ENCODE results near the gene IRF5. TPM values are rescaled to one million over a fixed set of nuclear protein-coding genes. Genes with fewer than 3 reads are reported as not detected.
A peak's percentile ranks its signal among the peaks of the same experiment; 100 is the strongest.
"Not testable (repeated sequence)": the region's sequence is repeated elsewhere in the genome, so short reads cannot be mapped to it uniquely, and the experiment has no call there.

Gene IRF5
- total RNA-seq, 4 donors from 2014 or later = 12.2 to 20.5 (median 16.9) TPM

DNA sequence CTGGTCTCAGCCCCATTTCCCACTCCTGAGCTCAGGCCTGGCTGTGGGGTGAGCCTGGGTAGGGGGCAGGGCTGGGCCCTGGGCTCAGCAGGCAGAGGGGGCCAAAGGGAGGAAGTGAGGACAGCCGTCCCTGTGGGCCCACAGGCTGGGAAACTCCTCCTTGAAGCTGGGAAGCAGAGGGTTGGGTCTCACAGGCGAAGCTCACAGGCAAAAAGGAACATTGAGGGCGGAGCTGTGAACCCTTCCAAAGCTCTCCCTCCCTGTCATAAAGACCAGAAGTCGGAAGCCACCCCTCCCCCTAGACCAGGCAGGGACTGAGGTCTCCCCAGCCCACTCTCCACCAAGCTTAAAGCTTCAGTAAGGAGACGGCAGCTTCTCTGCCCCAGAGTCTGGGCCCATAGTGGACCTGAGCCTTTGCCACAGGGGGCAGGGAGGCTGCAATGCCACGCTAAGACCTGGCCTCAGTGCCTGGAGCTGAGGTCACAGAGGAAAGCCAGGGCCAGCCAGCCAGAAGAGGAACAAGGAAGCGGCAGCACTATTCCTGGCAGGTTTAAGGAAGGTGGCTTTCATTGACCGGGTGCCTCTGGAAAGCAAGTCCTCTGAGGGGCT, 26.2 kb upstream of the IRF5 start:
- no peak for DNase-seq
- peaks cover 23 to 39% (median 25%) of the 10 kb centered on the region in 3 donors for H3K4me1 ChIP-seq
- peak overlapping the region in 1 of 4 donors; percentile 3 for H3K27ac ChIP-seq
- WGBS, 2 donors = 62 to 87% methylated on average over 2 to 3 of the region's 8 CpGs
- no peaks in the 10 kb centered on the region for H3K9me3 ChIP-seq
- intact Hi-C loops (cut with DNase I) = no loop called here
- TF ChIP-seq CTCF (IDR thresholded peaks at IDR 0.05) (no peak), POLR2A (IDR thresholded peaks at IDR 0.05) (no peak)
- H3K4me3 ChIP-seq = no peak overlapping the region
- peaks cover 0 to 86% (median 13%) of the 10 kb centered on the region in 4 donors for H3K27me3 ChIP-seq
- no peaks in the 10 kb centered on the region for H3K36me3 ChIP-seq

DNA sequence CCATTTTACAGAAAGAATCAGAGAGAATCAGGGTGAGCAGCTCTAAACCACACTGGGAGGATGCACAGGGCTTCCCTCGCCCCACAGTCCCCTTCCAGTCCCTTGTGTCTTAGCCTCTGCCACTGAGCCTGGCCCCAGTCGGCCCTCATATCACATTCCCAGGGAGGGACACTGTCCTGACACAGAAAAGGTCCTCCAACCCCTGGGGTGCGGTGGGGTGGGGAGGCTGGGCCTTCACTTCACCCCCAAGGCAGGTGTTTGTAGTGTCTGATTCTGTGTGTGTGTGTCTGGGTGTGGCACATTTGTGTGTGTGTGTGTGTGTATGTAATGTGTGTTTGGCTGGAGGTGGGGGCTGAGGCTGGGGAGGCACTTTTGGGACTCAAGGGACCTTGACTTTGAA, 25.4 kb upstream of the IRF5 start:
- Histone ChIP-seq H3K9me3 (no peaks in the 10 kb centered on the region), H3K27me3 (peaks cover 0 to 87% (median 13%) of the 10 kb centered on the region in 4 donors), H3K4me1 (peaks cover 23 to 39% (median 25%) of the 10 kb centered on the region in 3 donors), H3K36me3 (no peaks in the 10 kb centered on the region), H3K27ac (no peak overlapping the region), H3K4me3 (no peak overlapping the region)
- TF ChIP-seq CTCF (IDR thresholded peaks at IDR 0.05) = no peak
- no peak for TF ChIP-seq POLR2A (IDR thresholded peaks at IDR 0.05)
- 60 to 100% methylated on average over 1 of the region's 3 CpGs for WGBS, 2 donors
- DNase-seq = no peak
- intact Hi-C loops (cut with DNase I) = no loop called here

DNA sequence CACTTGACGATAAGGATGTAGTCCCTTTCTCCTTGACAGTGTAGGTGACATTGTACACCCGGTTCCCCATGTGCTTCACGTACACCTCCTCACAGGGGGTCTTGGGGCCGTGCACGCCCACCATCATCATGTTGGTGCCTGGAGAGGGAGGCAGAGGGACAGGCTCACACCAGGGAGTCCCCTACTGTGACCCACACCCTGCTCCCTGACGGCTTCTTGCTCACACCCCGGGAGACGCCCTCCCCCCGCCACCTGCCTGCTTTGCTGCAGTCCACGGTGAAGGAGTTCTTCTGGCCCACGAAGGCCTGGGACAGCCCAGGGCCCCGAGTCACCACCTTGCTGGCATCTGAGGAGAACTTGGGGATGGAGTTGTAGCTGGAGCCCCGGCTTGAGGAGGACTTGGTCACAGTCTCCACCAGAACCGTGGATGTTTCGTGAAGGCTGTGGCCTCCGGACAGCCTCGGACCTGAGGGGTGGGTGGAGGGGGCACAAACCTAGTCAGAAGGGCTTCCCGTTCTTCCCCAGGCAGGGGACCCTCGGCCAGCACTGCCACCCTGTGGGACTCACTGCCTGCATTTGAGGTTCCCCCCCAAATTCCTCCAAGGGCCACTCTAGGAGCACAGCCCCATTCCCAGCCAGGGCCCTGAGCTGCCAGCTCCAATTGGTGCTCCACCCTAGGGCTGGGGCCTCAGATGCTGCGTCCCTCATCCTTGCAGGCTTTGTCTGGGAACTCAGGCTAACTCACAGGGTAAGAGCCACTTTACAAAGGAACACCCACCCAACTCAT, 24.8 kb upstream of the IRF5 start:
- H3K27me3 ChIP-seq = peaks cover 0 to 89% (median 13%) of the 10 kb centered on the region in 4 donors
- H3K36me3 ChIP-seq; DNase-seq; H3K9me3 ChIP-seq; H3K4me3 ChIP-seq; intact Hi-C loops (cut with DNase I); H3K27ac ChIP-seq: not testable (repeated sequence)
- WGBS, 2 donors = 100% methylated on average over 1 of the region's 20 CpGs; no CpG with 5 or more reads in 1 of the 2 donors
- peaks cover 23 to 39% (median 25%) of the 10 kb centered on the region in 3 donors for H3K4me1 ChIP-seq

DNA sequence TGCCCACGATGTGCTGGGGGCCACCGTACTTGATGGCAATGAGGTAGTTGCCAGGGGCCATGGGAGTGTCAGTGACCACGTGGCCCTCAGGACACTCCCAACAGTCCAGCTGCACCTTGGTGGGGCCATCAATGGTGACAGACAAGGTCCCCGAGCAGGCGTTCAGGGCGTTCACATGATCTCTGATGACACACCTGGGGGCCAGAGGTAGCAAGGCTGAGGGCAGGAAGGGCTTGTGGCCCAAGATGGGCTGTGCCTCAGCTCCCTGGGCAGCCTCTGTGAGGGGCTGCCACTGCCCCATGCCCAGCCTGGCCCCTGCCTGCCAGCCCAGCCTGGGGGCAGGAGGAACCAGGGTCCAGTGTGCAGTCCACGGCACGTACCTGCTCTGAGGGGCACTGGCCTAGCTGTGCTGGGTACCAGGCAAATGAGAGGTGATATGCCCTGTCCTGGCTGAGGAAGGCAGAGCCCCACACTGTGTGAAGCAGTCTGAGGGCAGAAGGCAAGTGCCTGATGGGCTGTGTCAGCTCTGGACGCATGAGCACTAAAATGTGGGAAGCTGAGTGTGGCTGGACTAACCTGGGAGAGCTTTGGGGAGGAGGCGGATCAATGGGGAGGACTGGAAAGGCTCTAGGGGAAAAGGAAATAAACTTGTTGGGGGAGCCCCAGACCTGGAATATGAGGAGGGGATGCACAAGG, 23.7 kb upstream of the IRF5 start:
- Histone ChIP-seq H3K4me1 (peaks cover 23 to 39% (median 25%) of the 10 kb centered on the region in 3 donors), H3K9me3 (no peaks in the 10 kb centered on the region), H3K27ac (no peak overlapping the region), H3K27me3 (peaks cover 0 to 90% (median 13%) of the 10 kb centered on the region in 4 donors), H3K4me3 (no peak overlapping the region), H3K36me3 (no peaks in the 10 kb centered on the region)
- TF ChIP-seq POLR2A (IDR thresholded peaks at IDR 0.05) (no peak), CTCF (IDR thresholded peaks at IDR 0.05) (no peak)
- intact Hi-C loops (cut with DNase I) = no loop called here
- no peak for DNase-seq
- WGBS, 2 donors = 68 to 84% methylated on average over 2 of the region's 10 CpGs

GRCh38 chr7:128914566-128915151, 23.1 kb upstream of the IRF5 start:
- no peak for DNase-seq
- Histone ChIP-seq H3K4me3 (peak overlapping the region in 2 of 4 donors; percentile 29 to 53), H3K4me1 (peaks cover 23 to 36% (median 25%) of the 10 kb centered on the region in 3 donors), H3K36me3 (no peaks in the 10 kb centered on the region), H3K27ac (no peak overlapping the region), H3K27me3 (peaks cover 0 to 87% (median 13%) of the 10 kb centered on the region in 4 donors), H3K9me3 (no peaks in the 10 kb centered on the region)
- no peak for TF ChIP-seq CTCF (IDR thresholded peaks at IDR 0.05)
- TF ChIP-seq POLR2A (IDR thresholded peaks at IDR 0.05) = no peak
- intact Hi-C loops (cut with DNase I) = no loop called here
- WGBS, 2 donors = 23 to 66% methylated on average over 3 to 8 of the region's 11 CpGs
